GM10248 (cell line): ENCODE data around the gene KCNK13.

Experiments
- CTCF ChIA-PET: fragments of 300-600 bp; sonication (Branson Sonifier 250); formaldehyde crosslinking; extraction: SDS; loops from one replicate; lab custom pipeline; 2021; ENCODE audit warnings: antibody characterized with exemption; lab: Yijun Ruan, JAX
- POLR2A ChIA-PET: fragments of 350-650 bp; sonication (Branson Sonifier 250); formaldehyde crosslinking; extraction: SDS; loops from one replicate; lab custom pipeline; 2020; ENCODE audit warnings: antibody characterized with exemption; lab: Yijun Ruan, JAX
- DNase-seq: peaks from one replicate; pipeline ENCODE4 v3.0.0; 2012; ENCODE audit errors: extremely low spot score
- CTCF ChIP-seq: IDR thresholded peaks from 2 replicates; pipeline ENCODE4 v1.5.1; 2012; ENCODE audit warnings: mild to moderate bottlenecking, low read depth; ENCODE audit errors: extremely low read depth, missing control alignments, control extremely low read depth

The KCNK13 gene

DNA sequence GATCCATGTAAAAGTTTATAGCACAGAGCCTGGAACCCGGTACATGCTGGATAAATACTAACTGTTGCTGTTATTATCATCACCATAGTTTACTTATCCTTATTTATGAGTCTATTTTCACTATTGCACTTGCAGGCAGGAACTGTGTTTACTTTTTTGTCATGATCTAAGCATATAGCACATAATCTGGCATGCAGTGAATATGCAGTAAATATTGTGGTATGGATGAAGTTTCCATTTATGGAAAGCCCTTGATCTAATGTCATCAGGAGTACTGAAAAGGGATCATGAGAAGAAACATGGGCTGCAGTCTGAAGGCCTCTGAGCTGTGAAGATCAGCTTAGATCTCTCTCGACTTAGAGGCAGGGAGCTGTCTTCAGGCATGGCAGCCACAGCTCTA lies 91.6 kb downstream of the KCNK13 start:
- ChIA-PET CTCF (no interaction called here), POLR2A (no interaction called here)
- no peak for DNase-seq
- TF ChIP-seq CTCF: no peak

DNA sequence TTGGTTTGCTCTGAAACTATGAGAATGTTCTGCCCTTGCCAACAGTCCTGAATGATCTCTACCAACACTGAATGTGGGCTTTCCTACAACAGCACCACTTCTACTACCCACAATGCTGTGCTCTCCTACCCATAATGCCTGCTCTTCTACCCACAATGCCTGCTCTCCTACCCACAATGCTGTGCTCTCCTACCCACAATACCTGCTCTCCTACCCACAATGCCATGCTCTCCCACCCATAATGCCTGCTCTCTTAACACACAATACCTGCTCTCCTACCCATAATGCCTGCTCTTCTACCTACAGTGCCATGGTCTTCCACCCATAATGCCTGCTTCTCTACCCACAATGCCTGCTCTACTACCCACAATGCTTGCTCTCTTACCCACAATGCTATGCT lies 92.3 kb downstream of the KCNK13 start:
- ChIA-PET POLR2A (no interaction called here), CTCF (no interaction called here)
- no peak for TF ChIP-seq CTCF
- no peak for DNase-seq

- DNase-seq: no peak
- CTCF ChIA-PET: no interaction called here
- no peak for TF ChIP-seq CTCF
- POLR2A ChIA-PET: no interaction called here
These were observed 97.4 kb downstream of the KCNK13 start for GRCh38 chr14:90159146-90159545.

DNA sequence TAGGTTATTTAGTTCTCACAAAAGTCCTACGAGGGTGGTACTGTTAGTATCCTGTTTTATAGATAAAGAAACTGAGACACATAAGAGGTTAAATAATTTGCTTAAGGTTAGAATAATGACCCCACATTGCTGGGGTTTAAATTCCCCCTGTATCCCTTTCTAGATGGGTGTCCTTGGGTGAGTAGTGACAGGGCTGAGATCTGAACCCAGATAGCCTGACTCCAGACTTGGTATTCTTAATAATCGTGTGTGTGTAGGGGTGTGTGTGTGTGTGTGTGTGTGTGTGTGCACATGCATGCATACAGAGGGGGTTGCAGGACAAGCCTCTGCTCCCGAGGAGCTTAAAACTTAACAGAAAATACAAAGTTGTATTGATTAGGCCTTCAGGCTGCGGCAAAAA lies 97.9 kb downstream of the KCNK13 start:
- ChIA-PET POLR2A (no interaction called here), CTCF (no interaction called here)
- no peak for DNase-seq
- TF ChIP-seq CTCF: no peak

DNA sequence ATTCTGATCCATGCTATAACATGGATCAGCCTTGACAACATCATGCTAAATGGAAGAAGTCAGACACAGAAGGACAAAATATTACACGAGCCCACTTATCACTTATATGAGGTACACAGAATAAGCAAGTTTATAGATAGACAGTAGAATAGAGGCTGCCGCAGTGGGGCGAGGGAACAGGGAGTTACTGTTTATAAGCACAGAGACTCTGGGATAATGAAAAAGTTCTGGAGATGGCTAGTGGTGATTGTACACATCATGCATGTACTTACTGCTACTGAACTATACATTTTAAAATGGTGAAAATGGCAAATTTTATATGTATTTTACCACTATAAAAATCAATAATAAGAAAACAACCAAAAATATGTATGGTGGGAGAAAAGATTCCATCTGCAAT lies 99.3 kb downstream of the KCNK13 start:
- ChIA-PET POLR2A (no interaction called here), CTCF (no interaction called here)
- TF ChIP-seq CTCF: no peak
- no peak for DNase-seq

DNA sequence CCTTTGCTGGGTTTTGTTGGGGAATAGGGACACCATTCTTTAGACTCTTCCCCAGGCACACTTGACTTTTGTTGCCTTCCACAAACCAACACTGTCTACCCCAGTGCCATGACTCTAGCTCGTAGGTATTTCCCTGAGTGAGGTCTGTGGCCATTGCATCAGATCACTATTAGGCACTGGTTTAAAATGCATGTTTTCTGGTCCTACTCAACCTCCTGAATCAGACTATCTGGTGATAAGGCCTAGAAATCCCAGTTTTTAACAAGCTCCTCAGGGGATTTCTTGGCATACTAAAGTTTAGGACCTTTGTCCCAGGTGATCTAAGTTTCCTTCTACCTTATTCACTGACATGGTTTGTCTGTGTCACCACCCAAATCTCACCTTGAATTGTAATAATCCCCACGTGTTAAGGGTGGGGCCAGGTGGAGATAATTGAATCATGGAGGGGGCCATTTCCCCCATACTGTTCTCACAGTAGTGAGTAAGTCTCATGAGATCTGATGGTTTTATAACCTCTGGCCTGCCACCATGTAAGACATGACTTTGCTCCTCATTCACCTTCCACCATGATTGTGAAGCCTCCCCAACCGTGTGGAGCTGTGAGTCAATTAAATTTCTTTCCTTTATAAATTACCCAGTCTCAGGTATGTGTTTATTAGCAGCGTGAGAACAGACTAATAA lies 106.8 kb downstream of the KCNK13 start:
- no peak for TF ChIP-seq CTCF
- CTCF ChIA-PET: no interaction called here
- no peak for DNase-seq
- POLR2A ChIA-PET: no interaction called here

GRCh38 chr14:90175631-90176030 lies 113.8 kb downstream of the KCNK13 start:
- no peak for TF ChIP-seq CTCF
- CTCF ChIA-PET: no interaction called here
- no peak for DNase-seq
- POLR2A ChIA-PET: no interaction called here
